ENCODE data around the gene ZNF700.

DNA sequence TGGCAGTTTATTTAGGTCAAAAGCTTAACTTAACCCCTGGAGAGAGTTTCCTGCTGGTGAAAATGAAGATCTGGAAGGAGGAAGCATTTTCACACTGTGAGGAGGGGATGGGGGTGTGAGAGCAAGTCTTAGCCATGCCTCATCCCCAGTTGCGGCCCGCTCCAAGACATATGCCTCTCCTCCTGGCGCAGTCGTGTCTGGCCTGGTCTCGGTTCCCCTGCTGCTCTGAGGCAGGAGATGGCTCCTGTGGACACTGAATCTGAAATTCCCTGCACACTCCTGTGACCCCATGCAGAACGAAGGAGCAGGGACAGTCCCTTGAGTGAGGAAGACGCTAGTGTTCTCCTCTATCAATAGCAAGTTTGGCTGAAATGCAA is 37.7 kb upstream of the ZNF700 start:
- TF ChIP-seq, protein P1, sequence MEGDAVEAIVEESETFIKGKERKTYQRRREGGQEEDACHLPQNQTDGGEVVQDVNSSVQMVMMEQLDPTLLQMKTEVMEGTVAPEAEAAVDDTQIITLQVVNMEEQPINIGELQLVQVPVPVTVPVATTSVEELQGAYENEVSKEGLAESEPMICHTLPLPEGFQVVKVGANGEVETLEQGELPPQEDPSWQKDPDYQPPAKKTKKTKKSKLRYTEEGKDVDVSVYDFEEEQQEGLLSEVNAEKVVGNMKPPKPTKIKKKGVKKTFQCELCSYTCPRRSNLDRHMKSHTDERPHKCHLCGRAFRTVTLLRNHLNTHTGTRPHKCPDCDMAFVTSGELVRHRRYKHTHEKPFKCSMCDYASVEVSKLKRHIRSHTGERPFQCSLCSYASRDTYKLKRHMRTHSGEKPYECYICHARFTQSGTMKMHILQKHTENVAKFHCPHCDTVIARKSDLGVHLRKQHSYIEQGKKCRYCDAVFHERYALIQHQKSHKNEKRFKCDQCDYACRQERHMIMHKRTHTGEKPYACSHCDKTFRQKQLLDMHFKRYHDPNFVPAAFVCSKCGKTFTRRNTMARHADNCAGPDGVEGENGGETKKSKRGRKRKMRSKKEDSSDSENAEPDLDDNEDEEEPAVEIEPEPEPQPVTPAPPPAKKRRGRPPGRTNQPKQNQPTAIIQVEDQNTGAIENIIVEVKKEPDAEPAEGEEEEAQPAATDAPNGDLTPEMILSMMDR (IDR thresholded peaks at IDR 0.05; ENCODE audit: poor library complexity, severe bottlenecking): no peak
- TF ChIP-seq POLR2AphosphoS5 (IDR thresholded peaks at IDR 0.05): no peak
- TF ChIP-seq SMC3 (conservative IDR thresholded peaks at IDR 0.05; ENCODE audit: poor library complexity): no peak
- no peak for TF ChIP-seq EP300 (conservative IDR thresholded peaks at IDR 0.05; ENCODE audit: poor library complexity, severe bottlenecking)
- no peak for TF ChIP-seq TAF1 (IDR thresholded peaks at IDR 0.05; ENCODE audit: low read depth)
- no peak for TF ChIP-seq EZH2 (IDR thresholded peaks at IDR 0.05; ENCODE audit: borderline replicate concordance, insufficient read depth, low read length, poor library complexity, severe bottlenecking)
- TF ChIP-seq, protein P2, sequence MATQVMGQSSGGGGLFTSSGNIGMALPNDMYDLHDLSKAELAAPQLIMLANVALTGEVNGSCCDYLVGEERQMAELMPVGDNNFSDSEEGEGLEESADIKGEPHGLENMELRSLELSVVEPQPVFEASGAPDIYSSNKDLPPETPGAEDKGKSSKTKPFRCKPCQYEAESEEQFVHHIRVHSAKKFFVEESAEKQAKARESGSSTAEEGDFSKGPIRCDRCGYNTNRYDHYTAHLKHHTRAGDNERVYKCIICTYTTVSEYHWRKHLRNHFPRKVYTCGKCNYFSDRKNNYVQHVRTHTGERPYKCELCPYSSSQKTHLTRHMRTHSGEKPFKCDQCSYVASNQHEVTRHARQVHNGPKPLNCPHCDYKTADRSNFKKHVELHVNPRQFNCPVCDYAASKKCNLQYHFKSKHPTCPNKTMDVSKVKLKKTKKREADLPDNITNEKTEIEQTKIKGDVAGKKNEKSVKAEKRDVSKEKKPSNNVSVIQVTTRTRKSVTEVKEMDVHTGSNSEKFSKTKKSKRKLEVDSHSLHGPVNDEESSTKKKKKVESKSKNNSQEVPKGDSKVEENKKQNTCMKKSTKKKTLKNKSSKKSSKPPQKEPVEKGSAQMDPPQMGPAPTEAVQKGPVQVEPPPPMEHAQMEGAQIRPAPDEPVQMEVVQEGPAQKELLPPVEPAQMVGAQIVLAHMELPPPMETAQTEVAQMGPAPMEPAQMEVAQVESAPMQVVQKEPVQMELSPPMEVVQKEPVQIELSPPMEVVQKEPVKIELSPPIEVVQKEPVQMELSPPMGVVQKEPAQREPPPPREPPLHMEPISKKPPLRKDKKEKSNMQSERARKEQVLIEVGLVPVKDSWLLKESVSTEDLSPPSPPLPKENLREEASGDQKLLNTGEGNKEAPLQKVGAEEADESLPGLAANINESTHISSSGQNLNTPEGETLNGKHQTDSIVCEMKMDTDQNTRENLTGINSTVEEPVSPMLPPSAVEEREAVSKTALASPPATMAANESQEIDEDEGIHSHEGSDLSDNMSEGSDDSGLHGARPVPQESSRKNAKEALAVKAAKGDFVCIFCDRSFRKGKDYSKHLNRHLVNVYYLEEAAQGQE (IDR thresholded peaks at IDR 0.05; ENCODE audit: borderline replicate concordance): no peak
- no peak for TF ChIP-seq MXI1 (conservative IDR thresholded peaks at IDR 0.05; ENCODE audit: poor library complexity, severe bottlenecking)

All from neural cell (in vitro differentiated cells).